CD8-positive, alpha-beta memory T cell (primary cell): ENCODE results near the gene PGAP6. TPM values are rescaled to one million over a fixed set of nuclear protein-coding genes. Genes with fewer than 3 reads are reported as not detected.

ENCODE experiments used
- CTCF ChIA-PET: fragments of 350-600 bp; sonication (Branson Sonifier 250); formaldehyde crosslinking; loops from one replicate; lab custom pipeline; 2021; ENCODE audit warnings: antibody characterized with exemption; lab: Charles Lee
- POLR2A ChIA-PET: fragments of 350-600 bp; sonication (Branson Sonifier 250); formaldehyde crosslinking; loops from one replicate; lab custom pipeline; 2021; ENCODE audit warnings: antibody characterized with exemption; lab: Charles Lee
- DNase-seq, 5 donors: peaks; one replicate each; pipeline versions ENCODE4 v3.0.0 to v3.0.0-alpha.2; 2020 to 2022; ENCODE audit warnings: mixed read lengths in 1 of 5
- H3K27ac ChIP-seq: one replicate; pipeline ENCODE4 v1.7.0; 2013; ENCODE audit warnings: low read depth, mild to moderate bottlenecking, low read length, moderate library complexity
- H3K27me3 ChIP-seq: 2 replicates; pipeline ENCODE4 v1.7.0; 2013; ENCODE audit warnings: low read length, mild to moderate bottlenecking; ENCODE audit not compliant: insufficient read depth, poor library complexity, severe bottlenecking
- H3K36me3 ChIP-seq: 2 replicates; pipeline ENCODE4 v1.7.0; 2013; ENCODE audit warnings: mild to moderate bottlenecking, low read length, moderate library complexity; ENCODE audit not compliant: insufficient read depth
- H3K4me1 ChIP-seq: 2 replicates; pipeline ENCODE4 v1.7.0; 2013; ENCODE audit warnings: mild to moderate bottlenecking, low read length, moderate library complexity; ENCODE audit not compliant: insufficient read depth
- H3K4me3 ChIP-seq: 2 replicates; pipeline ENCODE4 v1.7.0; 2013; ENCODE audit warnings: mild to moderate bottlenecking, low read length
- H3K9me3 ChIP-seq: 2 replicates; pipeline ENCODE4 v1.7.0; 2013; ENCODE audit warnings: mild to moderate bottlenecking, low read length
- H3K27ac Mint-ChIP-seq, 8 donors: one replicate each; pipeline ENCODE4 v1.8.0; 2020 to 2021; ENCODE audit warnings: mixed read lengths in 8 of 8, mild to moderate bottlenecking in 6 of 8, inconsistent platforms in 3 of 8, moderate library complexity in 3 of 8
- H3K27me3 Mint-ChIP-seq, 2 donors: one replicate each; pipeline ENCODE4 v1.8.0; 2020 to 2021; ENCODE audit warnings: mixed read lengths in 2 of 2, mild to moderate bottlenecking in 1 of 2, moderate library complexity in 1 of 2
- H3K36me3 Mint-ChIP-seq, 3 donors: one replicate each; pipeline ENCODE4 v1.8.0; 2020 to 2021; ENCODE audit warnings: mixed read lengths in 3 of 3, inconsistent platforms in 1 of 3, mild to moderate bottlenecking in 1 of 3
- H3K4me1 Mint-ChIP-seq, 3 donors: one replicate each; pipeline ENCODE4 v1.8.0; 2020 to 2021; ENCODE audit warnings: mixed read lengths in 3 of 3, inconsistent platforms in 1 of 3, mild to moderate bottlenecking in 1 of 3
- H3K4me3 Mint-ChIP-seq, 7 donors: one replicate each; pipeline ENCODE4 v1.8.0; 2020 to 2021; ENCODE audit warnings: mixed read lengths in 7 of 7, mild to moderate bottlenecking in 6 of 7, moderate library complexity in 4 of 7, inconsistent platforms in 2 of 7
- H3K9me3 Mint-ChIP-seq, 5 donors: one replicate each; pipeline ENCODE4 v1.8.0; 2020 to 2022; ENCODE audit warnings: mixed read lengths in 5 of 5, mild to moderate bottlenecking in 3 of 5, moderate library complexity in 2 of 5, inconsistent platforms in 1 of 5
- polyA plus RNA-seq: library from polyadenylated mRNA; unstranded; fragments of 300-500 nt; fragmentation: Illumina TruSeq; gene quantifications from one replicate; pipeline ENCODE4 v1.2.3, GENCODE V29; 2021
- total RNA-seq, 2 experiments: library from RNA; stranded (reverse); gene quantifications; one replicate each; pipeline ENCODE4 v1.2.3, GENCODE V29; 2021

Gene PGAP6
- total and polyA plus RNA-seq, 3 experiments from 2014 or later = 23.1 to 36.2 (median 36.1) TPM

- no peaks in the 10 kb centered on the region for H3K4me1 ChIP-seq
- H3K27me3 ChIP-seq = no peaks in the 10 kb centered on the region
- ChIA-PET CTCF (no interaction called here), POLR2A (no interaction called here)
- H3K27ac ChIP-seq = no peak overlapping the region
- H3K9me3 Mint-ChIP-seq = no peaks in the 10 kb centered on the region
- peak in 1 of 5 donors; percentile 41 for DNase-seq
- H3K4me1 Mint-ChIP-seq = no peaks in the 10 kb centered on the region
- H3K36me3 Mint-ChIP-seq = no peaks in the 10 kb centered on the region
- H3K4me3 Mint-ChIP-seq = no peak overlapping the region
- H3K27ac Mint-ChIP-seq = no peak overlapping the region
- no peak overlapping the region for H3K4me3 ChIP-seq
- H3K9me3 ChIP-seq = no peaks in the 10 kb centered on the region
- H3K27me3 Mint-ChIP-seq = peaks cover 0 to 1% of the 10 kb centered on the region in 2 donors
- H3K36me3 ChIP-seq = no peaks in the 10 kb centered on the region
These were observed 28.9 kb upstream of the PGAP6 start for GRCh38 chr16:410516-411178.

- Mint-ChIP-seq H3K27ac (no peak overlapping the region), H3K4me1 (no peaks in the 10 kb centered on the region), H3K9me3 (no peaks in the 10 kb centered on the region), H3K36me3 (no peaks in the 10 kb centered on the region), H3K27me3 (no peaks in the 10 kb centered on the region), H3K4me3 (no peak overlapping the region)
- no peaks in the 10 kb centered on the region for H3K27me3 ChIP-seq
- no peak for DNase-seq
- H3K36me3 ChIP-seq = no peaks in the 10 kb centered on the region
- no peaks in the 10 kb centered on the region for H3K9me3 ChIP-seq
- no peak overlapping the region for H3K27ac ChIP-seq
- H3K4me3 ChIP-seq = no peak overlapping the region
- CTCF ChIA-PET = no interaction called here
- POLR2A ChIA-PET = no interaction called here
- H3K4me1 ChIP-seq = peaks cover 1% of the 10 kb centered on the region
These were observed 25.5 kb upstream of the PGAP6 start for GRCh38 chr16:407253-407652.

- Histone ChIP-seq H3K4me3 (no peak overlapping the region), H3K27ac (peak overlapping the region; percentile 38), H3K9me3 (no peaks in the 10 kb centered on the region), H3K4me1 (peaks cover 4% of the 10 kb centered on the region), H3K36me3 (no peaks in the 10 kb centered on the region), H3K27me3 (no peaks in the 10 kb centered on the region)
- DNase-seq = no peak
- Mint-ChIP-seq H3K27me3 (no peaks in the 10 kb centered on the region), H3K4me3 (peak overlapping the region in 1 of 7 donors; percentile 37), H3K27ac (no peak overlapping the region), H3K36me3 (no peaks in the 10 kb centered on the region), H3K4me1 (peaks cover 0 to 2% (median 0%) of the 10 kb centered on the region in 3 donors), H3K9me3 (no peaks in the 10 kb centered on the region)
- CTCF ChIA-PET = no interaction called here
- POLR2A ChIA-PET = no interaction called here
These were observed 24.0 kb upstream of the PGAP6 start for GRCh38 chr16:405548-406506.

GRCh38 chr16:404971-405486 lies 23.3 kb upstream of the PGAP6 start:
- peaks cover 6 to 10% (median 7%) of the 10 kb centered on the region in 3 donors for H3K4me1 Mint-ChIP-seq
- peaks cover 0 to 2% (median 0%) of the 10 kb centered on the region in 3 donors for H3K36me3 Mint-ChIP-seq
- H3K27me3 Mint-ChIP-seq = no peaks in the 10 kb centered on the region
- no peak overlapping the region for H3K4me3 Mint-ChIP-seq
- H3K27ac Mint-ChIP-seq = peak overlapping the region in 1 of 8 donors; percentile 50
- no peak for DNase-seq
- H3K36me3 ChIP-seq = no peaks in the 10 kb centered on the region
- POLR2A ChIA-PET = no interaction called here
- CTCF ChIA-PET = no interaction called here
- peaks cover 12% of the 10 kb centered on the region for H3K4me1 ChIP-seq
- no peaks in the 10 kb centered on the region for H3K27me3 ChIP-seq
- H3K9me3 Mint-ChIP-seq = no peaks in the 10 kb centered on the region
- H3K27ac ChIP-seq = no peak overlapping the region
- no peak overlapping the region for H3K4me3 ChIP-seq
- H3K9me3 ChIP-seq = no peaks in the 10 kb centered on the region

GRCh38 chr16:401468-402348 lies 19.9 kb upstream of the PGAP6 start, which contains the start of gene DECR2:
Gene DECR2, plus strand, starts transcription at chr16:401885. Its CDS starts 79 bp downstream, at chr16:401964.
- peak within 1 kb of the TSS; percentile 75 for H3K27ac ChIP-seq
- Mint-ChIP-seq H3K4me3 (peak within 1 kb of the TSS; percentile 82 to 90 (median 88)), H3K9me3 (no peaks in the 10 kb centered on the region), H3K27ac (peak within 1 kb of the TSS; percentile 79 to 99 (median 92)), H3K4me1 (peaks cover 9 to 23% (median 10%) of the 10 kb centered on the region in 3 donors), H3K27me3 (peaks cover 1% of the 10 kb centered on the region in 2 donors), H3K36me3 (peaks cover 0 to 2% (median 0%) of the 10 kb centered on the region in 3 donors)
- H3K4me1 ChIP-seq = peaks cover 14% of the 10 kb centered on the region
- CTCF ChIA-PET = interaction anchor here (0.6 to 2.1 kb wide), 12 partner anchors 9 to 336 kb away, joined by 3 to 11 read pairs (median 4); partner anchors contain the start of genes FAM234A and PGAP6
- POLR2A ChIA-PET = interaction anchor here (0.6 to 1.7 kb wide), 8 partner anchors 19 to 406 kb away, joined by 3 to 9 read pairs (median 4); partner anchors contain the start of genes AXIN1, FAM234A, METTL26 and MRPL28
- H3K4me3 ChIP-seq = peak within 1 kb of the TSS; percentile 74
- H3K27me3 ChIP-seq = no peaks in the 10 kb centered on the region
- peak; percentile 93 to 100 (median 97) for DNase-seq
- H3K36me3 ChIP-seq = no peaks in the 10 kb centered on the region
- H3K9me3 ChIP-seq = no peaks in the 10 kb centered on the region

GRCh38 chr16:400061-400591 lies 18.3 kb upstream of the PGAP6 start:
- no peak for DNase-seq
- H3K4me3 Mint-ChIP-seq = peak overlapping the region; percentile 82 to 90 (median 88)
- H3K27ac Mint-ChIP-seq = peak overlapping the region in 7 of 8 donors; percentile 79 to 99 (median 92)
- H3K9me3 ChIP-seq = no peaks in the 10 kb centered on the region
- peaks cover 0 to 2% (median 0%) of the 10 kb centered on the region in 3 donors for H3K36me3 Mint-ChIP-seq
- peaks cover 3 to 6% of the 10 kb centered on the region in 2 donors for H3K27me3 Mint-ChIP-seq
- H3K4me3 ChIP-seq = peak overlapping the region; percentile 74
- H3K4me1 Mint-ChIP-seq = peaks cover 16 to 32% (median 18%) of the 10 kb centered on the region in 3 donors
- ChIA-PET CTCF (interaction anchor here (1.8 to 2.1 kb wide), 2 partner anchors 9 to 17 kb away, joined by 8 to 11 read pairs; partner anchors contain the start of gene PGAP6), POLR2A (interaction anchor here (1.7 kb wide), 1 partner anchor 25 kb away, joined by 9 read pairs; the partner anchor contains the start of gene RAB11FIP3)
- peaks cover 21% of the 10 kb centered on the region for H3K4me1 ChIP-seq
- peak overlapping the region; percentile 75 for H3K27ac ChIP-seq
- H3K9me3 Mint-ChIP-seq = no peaks in the 10 kb centered on the region
- H3K27me3 ChIP-seq = no peaks in the 10 kb centered on the region
- no peaks in the 10 kb centered on the region for H3K36me3 ChIP-seq
